Measurements from ENCODE around the gene CTSH. TPM values are rescaled to one million over a fixed set of nuclear protein-coding genes. Genes with fewer than 3 reads are reported as not detected.
"Not testable (repeated sequence)": the region's sequence is repeated elsewhere in the genome, so short reads cannot be mapped to it uniquely, and the experiment has no call there.

The CTSH gene
- total RNA-seq, 1 donor from 2014 or later = 6.4 TPM

- H3K27ac Mint-ChIP-seq (ENCODE audit: unreplicated experiment) = peak overlapping the region; percentile 100
- H3K27me3 Mint-ChIP-seq (ENCODE audit: unreplicated experiment) = no peaks in the 10 kb centered on the region
- H3K4me1 Mint-ChIP-seq (ENCODE audit: unreplicated experiment) = peaks cover 46% of the 10 kb centered on the region
- no peaks in the 10 kb centered on the region for H3K9me3 Mint-ChIP-seq (ENCODE audit: unreplicated experiment)
- peak overlapping the region; percentile 99 for H3K4me3 Mint-ChIP-seq (ENCODE audit: unreplicated experiment)
- TF ChIP-seq CTCF (IDR thresholded peaks at IDR 0.05) = no peak
- peaks cover 4% of the 10 kb centered on the region for H3K36me3 Mint-ChIP-seq (ENCODE audit: unreplicated experiment)
- DNase-seq (ENCODE audit: extremely low spot score, unreplicated experiment) = no peak
Observed at GRCh38 chr15:78873793-78874765, 70.8 kb downstream of the CTSH start.

- Mint-ChIP-seq H3K27ac (ENCODE audit: unreplicated experiment) (peak overlapping the region; percentile 100), H3K27me3 (ENCODE audit: unreplicated experiment) (no peaks in the 10 kb centered on the region), H3K9me3 (ENCODE audit: unreplicated experiment) (no peaks in the 10 kb centered on the region), H3K4me1 (ENCODE audit: unreplicated experiment) (peaks cover 39% of the 10 kb centered on the region), H3K4me3 (ENCODE audit: unreplicated experiment) (peak overlapping the region; percentile 99), H3K36me3 (ENCODE audit: unreplicated experiment) (peaks cover under 1% of the 10 kb centered on the region)
- peak; percentile 58 for TF ChIP-seq CTCF (IDR thresholded peaks at IDR 0.05)
- DNase-seq (ENCODE audit: extremely low spot score, unreplicated experiment) = peak; percentile 95
Observed at GRCh38 chr15:78872972-78873792, 71.7 kb downstream of the CTSH start.

GRCh38 chr15:78872155-78872971, 72.5 kb downstream of the CTSH start, which contains the start of gene MORF4L1:
Gene MORF4L1 (plus strand): TSS chr15:78872890. CDS start chr15:78873018, 128 bp downstream.
- Mint-ChIP-seq H3K27me3 (ENCODE audit: unreplicated experiment) (no peaks in the 10 kb centered on the region), H3K36me3 (ENCODE audit: unreplicated experiment) (no peaks in the 10 kb centered on the region), H3K9me3 (ENCODE audit: unreplicated experiment) (no peaks in the 10 kb centered on the region), H3K4me1 (ENCODE audit: unreplicated experiment) (peaks cover 31% of the 10 kb centered on the region), H3K4me3 (ENCODE audit: unreplicated experiment) (peak within 1 kb of the TSS; percentile 99), H3K27ac (ENCODE audit: unreplicated experiment) (peak within 1 kb of the TSS; percentile 100)
- no peak for TF ChIP-seq CTCF (IDR thresholded peaks at IDR 0.05)
- DNase-seq (ENCODE audit: extremely low spot score, unreplicated experiment) = peak; percentile 100

- Mint-ChIP-seq H3K27ac (ENCODE audit: unreplicated experiment) (peak overlapping the region; percentile 83), H3K4me1 (ENCODE audit: unreplicated experiment) (peaks cover 24% of the 10 kb centered on the region), H3K4me3 (ENCODE audit: unreplicated experiment) (peak overlapping the region; percentile 99)
- not testable (repeated sequence) for DNase-seq (ENCODE audit: extremely low spot score, unreplicated experiment); H3K9me3 Mint-ChIP-seq (ENCODE audit: unreplicated experiment); H3K36me3 Mint-ChIP-seq (ENCODE audit: unreplicated experiment); H3K27me3 Mint-ChIP-seq (ENCODE audit: unreplicated experiment)
Observed at GRCh38 chr15:78871483-78872127, 73.2 kb downstream of the CTSH start.

Other genes with a start within 250 kb of the CTSH start
- 188 and 193 TPM in 2 replicates for gene ADAMTS7, start 133.6 kb downstream of the CTSH start, total RNA-seq
- 466 and 488 TPM in 2 replicates for gene MORF4L1, start 72.2 kb downstream of the CTSH start, total RNA-seq
- gene RASGRF1, start 145.7 kb upstream of the CTSH start, total RNA-seq = 0.18 and 0.48 TPM in 2 replicates